H9 (cell line): Measurements from ENCODE around the gene CTNNA3. TPM values are rescaled to one million over a fixed set of nuclear protein-coding genes. Genes with fewer than 3 reads are reported as not detected.

ENCODE experiments used
- DNase-seq: peaks from one replicate; pipeline ENCODE4 v3.0.0-alpha.2; 2017
- H2AFZ ChIP-seq: one replicate; pipeline ENCODE4 v1.6.1; 2013; ENCODE audit warnings: mild to moderate bottlenecking, low read length, control low read depth, moderate library complexity
- H2AK5ac ChIP-seq: 2 replicates; pipeline ENCODE4 v1.6.1; 2013; ENCODE audit warnings: low read length, control low read depth, mixed read lengths; ENCODE audit not compliant: insufficient read length
- H2BK120ac ChIP-seq: one replicate; pipeline ENCODE4 v1.6.1; 2013; ENCODE audit warnings: low read depth, mild to moderate bottlenecking, low read length, control low read depth, inconsistent platforms; ENCODE audit not compliant: poor library complexity, severe bottlenecking
- H2BK12ac ChIP-seq: 2 replicates; pipeline ENCODE4 v1.6.1; 2013; ENCODE audit warnings: low read length, control low read depth, mixed read lengths, low read depth; ENCODE audit not compliant: insufficient read length
- H2BK15ac ChIP-seq: 2 replicates; pipeline ENCODE4 v1.6.1; 2013; ENCODE audit warnings: low read depth, low read length, control low read depth
- H2BK20ac ChIP-seq: one replicate; pipeline ENCODE4 v1.6.1; 2013; ENCODE audit warnings: low read depth, mild to moderate bottlenecking, low read length, control low read depth, inconsistent platforms; ENCODE audit not compliant: poor library complexity, severe bottlenecking
- H2BK5ac ChIP-seq: 2 replicates; pipeline ENCODE4 v1.6.1; 2013; ENCODE audit warnings: low read length, control low read depth, mixed read lengths; ENCODE audit not compliant: insufficient read length
- H3K14ac ChIP-seq: 2 replicates; pipeline ENCODE4 v1.6.1; 2013; ENCODE audit warnings: low read length, control low read depth; ENCODE audit not compliant: insufficient read depth
- H3K18ac ChIP-seq: 2 replicates; pipeline ENCODE4 v1.6.1; 2013; ENCODE audit warnings: low read depth, mild to moderate bottlenecking, mixed read lengths, low read length, control low read depth; ENCODE audit not compliant: insufficient read length
- H3K23ac ChIP-seq: 2 replicates; pipeline ENCODE4 v1.6.1; 2013; ENCODE audit warnings: low read length, control low read depth, mixed read lengths, low read depth; ENCODE audit not compliant: insufficient read length
- H3K23me2 ChIP-seq: 2 replicates; pipeline ENCODE4 v1.6.1; 2013; ENCODE audit warnings: low read depth, mild to moderate bottlenecking, mixed read lengths, low read length, control low read depth; ENCODE audit not compliant: insufficient read length, poor library complexity, severe bottlenecking
- H3K27ac ChIP-seq: 2 replicates; pipeline ENCODE4 v1.5.1; 2013; ENCODE audit warnings: low read length, control low read depth, mixed read lengths, low read depth; ENCODE audit not compliant: insufficient read length
- H3K27me3 ChIP-seq: 2 replicates; pipeline ENCODE4 v1.6.1; 2013; ENCODE audit warnings: low read length, control low read depth, inconsistent platforms; ENCODE audit not compliant: insufficient read depth
- H3K4ac ChIP-seq: 2 replicates; pipeline ENCODE4 v1.6.1; 2013; ENCODE audit warnings: low read depth, mild to moderate bottlenecking, control low read depth, inconsistent platforms, low read length, moderate library complexity
- H3K4me1 ChIP-seq: 2 replicates; pipeline ENCODE4 v1.6.1; 2013; ENCODE audit warnings: low read length, control low read depth, inconsistent platforms; ENCODE audit not compliant: insufficient read depth
- H3K4me2 ChIP-seq: 2 replicates; pipeline ENCODE4 v1.6.1; 2013; ENCODE audit warnings: low read length, control low read depth, mixed read lengths; ENCODE audit not compliant: insufficient read length, insufficient read depth
- H3K56ac ChIP-seq: 2 replicates; pipeline ENCODE4 v1.6.1; 2013; ENCODE audit warnings: low read depth, mild to moderate bottlenecking, mixed read lengths, low read length, control low read depth; ENCODE audit not compliant: insufficient read length
- H3K79me1 ChIP-seq: 2 replicates; pipeline ENCODE4 v1.6.1; 2013; ENCODE audit warnings: low read depth, mild to moderate bottlenecking, moderate library complexity, low read length, control low read depth, inconsistent platforms; ENCODE audit not compliant: insufficient read depth, poor library complexity, severe bottlenecking
- H3K79me2 ChIP-seq: 2 replicates; pipeline ENCODE4 v1.6.1; 2013; ENCODE audit warnings: low read length, control low read depth, inconsistent platforms; ENCODE audit not compliant: insufficient read depth
- H3K9ac ChIP-seq: 2 replicates; pipeline ENCODE4 v1.6.1; 2013; ENCODE audit warnings: low read length, control low read depth, mixed read lengths; ENCODE audit not compliant: insufficient read length; ENCODE audit errors: extremely low read depth
- H3K9me3 ChIP-seq: one replicate; pipeline ENCODE4 v1.6.1; 2013; ENCODE audit warnings: low read depth, low read length, inconsistent platforms; ENCODE audit not compliant: control insufficient read depth
- H3T11ph ChIP-seq: one replicate; pipeline ENCODE4 v1.6.1; 2013; ENCODE audit warnings: mild to moderate bottlenecking, low read length, control low read depth, inconsistent platforms
- H4K20me1 ChIP-seq: one replicate; pipeline ENCODE4 v1.6.1; 2013; ENCODE audit not compliant: control insufficient read depth, insufficient read length, insufficient read depth
- H4K5ac ChIP-seq: 2 replicates; pipeline ENCODE4 v1.6.1; 2013; ENCODE audit warnings: low read depth, mild to moderate bottlenecking, mixed read lengths, low read length, control low read depth; ENCODE audit not compliant: insufficient read length
- H4K8ac ChIP-seq: replicated peaks from 2 replicates; pipeline ENCODE4 v1.6.1; 2013; ENCODE audit warnings: low read length, control low read depth, mixed read lengths, low read depth; ENCODE audit not compliant: insufficient read length
- H4K91ac ChIP-seq: 2 replicates; pipeline ENCODE4 v1.6.1; 2013; ENCODE audit warnings: low read depth, mild to moderate bottlenecking, moderate library complexity, mixed read lengths, low read length, control low read depth; ENCODE audit not compliant: insufficient read length
- H3K27ac Mint-ChIP-seq, 3 experiments: 2 replicates in 2 of 3; 3 replicates in 1 of 3; pipeline ENCODE4 v1.8.0; 2020 to 2021; ENCODE audit warnings: mixed read lengths in 3 of 3, mild to moderate bottlenecking in 1 of 3, moderate library complexity in 1 of 3
- H3K27me3 Mint-ChIP-seq: 2 replicates; pipeline ENCODE4 v1.8.0; 2021; ENCODE audit warnings: low read depth, mild to moderate bottlenecking, moderate library complexity, mixed read lengths
- H3K36me3 Mint-ChIP-seq, 3 experiments: 2 replicates in 2 of 3; 3 replicates in 1 of 3; pipeline ENCODE4 v1.8.0; 2020 to 2021; ENCODE audit warnings: low read depth in 3 of 3, mixed read lengths in 3 of 3; ENCODE audit not compliant: insufficient read depth in 1 of 3
- H3K4me1 Mint-ChIP-seq, 2 experiments: 2 replicates each; pipeline ENCODE4 v1.8.0; 2020; ENCODE audit warnings: mixed read lengths in 2 of 2
- H3K4me3 Mint-ChIP-seq, 2 experiments: 2 replicates in 1 of 2; 3 replicates in 1 of 2; pipeline ENCODE4 v1.8.0; 2020 to 2021; ENCODE audit warnings: mild to moderate bottlenecking in 2 of 2, mixed read lengths in 2 of 2, moderate library complexity in 1 of 2
- H3K9me3 Mint-ChIP-seq, 2 experiments: 2 replicates in 1 of 2; 3 replicates in 1 of 2; pipeline ENCODE4 v1.8.0; 2020; ENCODE audit warnings: mild to moderate bottlenecking in 2 of 2, mixed read lengths in 2 of 2, moderate library complexity in 1 of 2
- WGBS: extraction: QIAGEN DNeasy Blood & Tissue Kit; methylation state at CpG from one replicate; pipeline ENCODE4 v1.1.7; 2013; ENCODE audit warnings: missing lambda C conversion rate, low lambda C conversion rate, mixed read lengths; ENCODE audit not compliant: insufficient read length; ENCODE audit errors: extremely low coverage; 5-methylcytosine and 5-hydroxymethylcytosine counted together
- total RNA-seq: library from RNA; stranded (reverse); gene quantifications from 2 replicates; pipeline ENCODE4 v1.2.1, GENCODE V29; 2021
- TF ChIP-seq, protein P1 (sequence below): fragments of 200-600 bp; sonication (generic); conservative IDR thresholded peaks from 3 replicates; pipeline ENCODE4 v1.8.0; 2021; ENCODE audit warnings: antibody characterized with exemption, mild to moderate bottlenecking

The CTNNA3 gene
- total RNA-seq, 1 experiment from 2014 or later, result 3.3 TPM

DNA sequence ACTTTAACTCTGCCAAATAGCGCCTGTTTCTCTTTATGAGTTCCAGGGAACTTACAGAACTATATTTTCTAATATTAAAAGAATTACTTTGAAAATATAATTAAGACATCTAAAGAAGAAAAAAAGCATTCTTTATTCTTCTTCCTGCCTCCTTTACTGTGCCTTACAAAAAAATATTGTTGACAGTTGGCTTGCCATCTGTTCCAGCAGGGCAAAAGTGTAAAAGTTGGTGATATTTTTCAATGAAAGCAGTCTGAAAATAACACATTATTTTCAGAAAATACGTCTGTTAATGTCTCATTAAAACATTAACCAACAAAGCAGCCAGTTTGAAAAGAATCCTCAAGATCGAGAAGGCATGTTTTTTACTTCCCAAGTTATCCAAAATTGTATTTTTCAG lies 1802.3 kb downstream of the CTNNA3 start:
- Mint-ChIP-seq H3K9me3 (no peaks in the 10 kb centered on the region), H3K4me1 (no peaks in the 10 kb centered on the region; a peak in 1 of 4 replicates), H3K36me3 (no peaks in the 10 kb centered on the region), H3K27ac (no peak overlapping the region), H3K27me3 (no peaks in the 10 kb centered on the region), H3K4me3 (no peak overlapping the region)
- Histone ChIP-seq H3K4ac (no peak overlapping the region), H2BK5ac (no peak overlapping the region), H3K79me1 (no peaks in the 10 kb centered on the region), H3K9ac (no peak overlapping the region), H4K20me1 (no peaks in the 10 kb centered on the region), H3T11ph (no peak overlapping the region), H2BK15ac (no peak overlapping the region), H3K9me3 (no peaks in the 10 kb centered on the region), H2BK20ac (no peak overlapping the region), H3K23me2 (no peaks in the 10 kb centered on the region), H3K79me2 (no peaks in the 10 kb centered on the region), H3K18ac (no peak overlapping the region), H4K91ac (no peak overlapping the region), H2BK12ac (no peak overlapping the region), H3K14ac (no peak overlapping the region), H2BK120ac (no peak overlapping the region), H2AFZ (no peak overlapping the region), H3K27ac (no peak overlapping the region), H4K5ac (no peak overlapping the region), H2AK5ac (no peak overlapping the region), H3K23ac (no peak overlapping the region), H3K27me3 (no peaks in the 10 kb centered on the region), H3K56ac (no peak overlapping the region), H3K4me2 (no peak overlapping the region), H3K4me1 (no peaks in the 10 kb centered on the region), H4K8ac (no peak overlapping the region)
- DNase-seq, result no peak
- TF ChIP-seq, protein P1, sequence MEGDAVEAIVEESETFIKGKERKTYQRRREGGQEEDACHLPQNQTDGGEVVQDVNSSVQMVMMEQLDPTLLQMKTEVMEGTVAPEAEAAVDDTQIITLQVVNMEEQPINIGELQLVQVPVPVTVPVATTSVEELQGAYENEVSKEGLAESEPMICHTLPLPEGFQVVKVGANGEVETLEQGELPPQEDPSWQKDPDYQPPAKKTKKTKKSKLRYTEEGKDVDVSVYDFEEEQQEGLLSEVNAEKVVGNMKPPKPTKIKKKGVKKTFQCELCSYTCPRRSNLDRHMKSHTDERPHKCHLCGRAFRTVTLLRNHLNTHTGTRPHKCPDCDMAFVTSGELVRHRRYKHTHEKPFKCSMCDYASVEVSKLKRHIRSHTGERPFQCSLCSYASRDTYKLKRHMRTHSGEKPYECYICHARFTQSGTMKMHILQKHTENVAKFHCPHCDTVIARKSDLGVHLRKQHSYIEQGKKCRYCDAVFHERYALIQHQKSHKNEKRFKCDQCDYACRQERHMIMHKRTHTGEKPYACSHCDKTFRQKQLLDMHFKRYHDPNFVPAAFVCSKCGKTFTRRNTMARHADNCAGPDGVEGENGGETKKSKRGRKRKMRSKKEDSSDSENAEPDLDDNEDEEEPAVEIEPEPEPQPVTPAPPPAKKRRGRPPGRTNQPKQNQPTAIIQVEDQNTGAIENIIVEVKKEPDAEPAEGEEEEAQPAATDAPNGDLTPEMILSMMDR, result no peak
- WGBS, result no CpG with 5 or more reads among the region's 3 CpGs
